Fibroblast of gingiva (primary cell): ENCODE results near the gene SCUBE1.

ENCODE experiments used
- DNase-seq: peaks from one replicate; pipeline ENCODE4 v3.0.0-alpha.2; 2011; ENCODE audit warnings: low read depth

SCUBE1 gene

DNA sequence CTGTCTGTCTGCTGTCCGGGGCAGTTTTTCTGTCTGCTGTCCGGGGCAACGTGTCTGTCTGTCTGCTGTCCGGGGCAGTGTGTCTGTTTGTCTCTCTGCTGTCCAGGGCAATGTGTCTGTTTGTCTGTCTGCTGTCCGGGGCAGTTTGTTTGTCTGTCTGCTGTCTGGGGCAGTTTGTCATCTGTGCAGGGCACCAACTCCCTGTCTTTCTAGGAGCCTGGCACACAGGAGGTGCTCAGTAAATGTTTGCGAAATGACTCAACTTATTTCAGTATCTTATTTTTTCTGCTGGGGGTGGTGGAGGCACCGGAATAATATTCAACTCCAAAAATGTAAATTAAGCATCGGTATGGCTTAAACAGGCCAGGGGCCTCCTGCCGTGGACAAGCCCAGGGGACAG lies 144.2 kb downstream of the SCUBE1 start:
- DNase-seq, result no peak

DNA sequence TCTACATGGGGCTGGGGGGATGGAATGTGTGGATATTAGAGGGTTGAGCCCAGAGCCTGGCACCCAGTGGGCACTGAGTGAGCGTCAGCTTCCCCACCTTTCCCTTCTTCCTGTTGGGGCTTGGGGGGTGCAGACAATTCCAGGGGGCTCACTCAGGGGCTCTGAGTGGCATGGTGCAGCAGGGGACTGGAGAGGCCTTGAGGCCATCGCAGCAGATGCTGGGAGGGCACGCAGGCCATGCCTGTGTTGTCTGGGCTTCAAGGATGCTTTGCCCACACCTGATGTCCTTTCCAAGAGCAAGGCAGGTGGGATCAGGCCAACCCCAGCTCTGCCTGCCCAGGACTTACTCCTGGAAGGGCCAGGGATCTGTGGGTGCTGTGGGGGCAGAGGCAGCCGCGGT lies 145.0 kb downstream of the SCUBE1 start:
- DNase-seq, result no peak

DNA sequence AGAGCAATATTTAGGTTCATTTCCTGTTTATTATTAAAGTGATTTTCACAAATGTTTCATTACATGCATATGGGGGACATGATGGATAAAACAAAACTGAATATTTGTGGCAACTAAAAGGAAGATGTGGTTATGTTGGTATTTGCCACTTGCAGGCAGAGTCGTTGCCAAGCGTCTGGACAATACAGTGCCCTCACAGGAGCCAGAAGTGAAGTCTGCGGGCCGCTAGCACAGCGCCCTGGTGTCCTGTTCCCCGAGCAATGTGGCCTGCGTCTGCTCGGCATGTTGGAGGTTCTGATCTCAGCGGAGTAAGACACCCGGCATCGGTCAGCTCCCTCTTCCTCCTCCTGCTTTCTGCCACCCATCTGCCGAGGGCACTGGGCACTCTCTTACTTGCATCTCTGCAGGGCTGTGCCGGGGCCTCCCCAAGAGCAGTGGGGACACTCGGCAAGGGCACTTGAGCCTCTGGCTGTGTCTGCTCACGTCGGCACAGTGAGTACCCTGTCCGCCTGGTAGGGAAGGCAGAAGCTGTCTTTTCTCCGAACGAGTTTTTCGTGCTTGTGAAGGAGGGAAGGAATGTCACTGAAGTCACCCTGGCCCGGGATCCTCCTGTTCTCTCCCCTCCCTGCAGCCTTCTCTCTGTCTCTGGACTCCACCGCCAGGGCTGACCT lies 145.8 kb downstream of the SCUBE1 start:
- peak; percentile 70 for DNase-seq

DNA sequence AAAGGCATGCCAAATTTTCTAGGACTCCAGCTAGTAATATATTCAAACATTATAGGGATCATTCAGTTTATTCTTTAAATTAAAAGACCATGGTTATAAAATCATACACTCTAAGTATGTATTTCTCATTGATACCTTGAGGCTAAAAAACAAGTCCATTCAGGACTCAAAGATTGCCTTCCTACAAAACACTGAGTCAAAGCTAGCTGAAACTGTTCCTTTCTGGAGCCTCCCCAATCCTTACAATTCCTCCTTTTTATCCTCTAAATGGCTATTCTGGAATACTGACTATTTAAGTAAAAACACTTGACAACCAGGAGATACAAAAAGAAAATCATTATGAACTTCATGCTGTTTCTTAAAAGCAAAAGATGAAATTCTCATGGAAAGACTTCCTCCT lies 151.3 kb downstream of the SCUBE1 start:
- no peak for DNase-seq

DNA sequence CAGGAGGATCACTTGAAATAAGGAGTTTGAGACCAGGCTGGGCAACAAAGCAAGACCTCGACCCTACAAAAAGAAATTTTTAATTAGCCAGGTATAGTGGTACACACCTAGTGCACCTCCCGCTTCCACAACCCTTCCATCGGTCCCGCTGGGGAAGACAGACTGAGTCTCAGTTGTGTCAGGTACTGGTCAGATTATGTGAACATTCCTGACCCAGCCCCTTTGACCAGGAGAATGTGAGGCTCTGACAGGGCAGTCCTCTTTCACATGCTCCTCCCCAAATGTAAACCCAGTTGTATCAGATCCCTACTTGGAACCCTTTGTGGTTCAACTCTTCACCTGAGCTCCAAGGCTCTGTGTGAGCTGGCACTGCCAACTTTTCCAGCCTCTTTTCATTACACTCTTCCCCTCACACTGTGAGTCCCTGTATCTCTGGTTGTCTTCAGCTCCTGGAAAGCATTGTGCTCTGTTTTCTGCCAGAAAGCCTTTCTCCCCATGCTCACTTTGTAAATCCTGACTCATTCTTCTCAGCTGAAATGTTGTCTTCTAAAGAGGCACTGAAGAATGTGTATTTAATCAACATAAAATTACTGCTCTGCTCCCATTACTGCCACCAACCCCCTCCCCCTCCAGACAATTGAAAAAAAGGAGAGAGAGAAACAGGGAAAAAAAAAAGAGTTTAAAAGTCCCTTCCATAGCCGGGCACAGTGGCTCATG lies 154.2 kb downstream of the SCUBE1 start:
- DNase-seq, result no peak

DNA sequence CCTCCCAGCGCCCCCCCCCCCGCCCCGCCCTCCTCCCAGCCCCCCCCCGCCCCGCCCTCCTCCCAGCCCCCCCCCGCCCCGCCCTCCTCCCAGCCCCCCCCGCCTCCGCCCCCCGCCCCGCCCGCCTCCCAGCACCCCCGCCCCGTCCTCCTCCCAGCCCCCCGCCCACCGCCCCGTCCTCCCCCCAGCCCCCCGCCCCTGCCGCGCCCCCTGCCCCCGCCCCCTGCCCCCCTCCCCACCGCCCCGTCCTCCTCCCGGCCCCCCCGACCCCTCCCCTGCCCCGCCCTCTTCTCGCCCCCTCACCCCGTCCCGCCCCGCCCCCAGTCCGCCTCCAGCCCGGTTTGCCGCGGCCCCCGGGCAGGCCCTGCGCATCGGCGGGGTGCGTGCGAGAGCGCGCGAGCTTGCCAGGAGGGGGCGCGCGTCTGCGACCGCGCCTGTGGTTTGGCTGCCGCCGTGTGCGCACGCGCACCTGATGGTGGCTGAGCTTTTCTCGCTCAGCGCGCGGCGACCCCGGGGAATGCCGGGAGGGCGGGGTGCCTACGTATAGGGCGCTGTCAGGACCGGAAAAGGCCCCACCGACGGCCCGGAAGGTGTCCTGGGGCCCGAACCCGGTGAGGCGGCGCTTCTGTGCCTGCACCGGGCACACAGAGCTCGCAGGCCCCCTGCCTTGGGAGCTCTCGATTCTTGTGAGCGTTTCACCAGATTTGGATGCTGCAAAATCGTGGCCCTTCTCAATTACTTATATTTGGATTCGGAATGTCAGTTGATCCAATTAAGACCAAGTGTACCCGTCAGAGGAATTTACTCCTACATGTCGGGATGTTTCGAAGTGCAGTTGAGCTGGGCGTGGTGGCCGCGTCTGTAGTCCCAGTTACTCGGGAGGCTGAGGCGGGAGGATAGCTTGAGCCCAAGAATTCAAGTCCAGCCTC lies 155.7 kb downstream of the SCUBE1 start:
- peak; percentile 93 for DNase-seq

DNA sequence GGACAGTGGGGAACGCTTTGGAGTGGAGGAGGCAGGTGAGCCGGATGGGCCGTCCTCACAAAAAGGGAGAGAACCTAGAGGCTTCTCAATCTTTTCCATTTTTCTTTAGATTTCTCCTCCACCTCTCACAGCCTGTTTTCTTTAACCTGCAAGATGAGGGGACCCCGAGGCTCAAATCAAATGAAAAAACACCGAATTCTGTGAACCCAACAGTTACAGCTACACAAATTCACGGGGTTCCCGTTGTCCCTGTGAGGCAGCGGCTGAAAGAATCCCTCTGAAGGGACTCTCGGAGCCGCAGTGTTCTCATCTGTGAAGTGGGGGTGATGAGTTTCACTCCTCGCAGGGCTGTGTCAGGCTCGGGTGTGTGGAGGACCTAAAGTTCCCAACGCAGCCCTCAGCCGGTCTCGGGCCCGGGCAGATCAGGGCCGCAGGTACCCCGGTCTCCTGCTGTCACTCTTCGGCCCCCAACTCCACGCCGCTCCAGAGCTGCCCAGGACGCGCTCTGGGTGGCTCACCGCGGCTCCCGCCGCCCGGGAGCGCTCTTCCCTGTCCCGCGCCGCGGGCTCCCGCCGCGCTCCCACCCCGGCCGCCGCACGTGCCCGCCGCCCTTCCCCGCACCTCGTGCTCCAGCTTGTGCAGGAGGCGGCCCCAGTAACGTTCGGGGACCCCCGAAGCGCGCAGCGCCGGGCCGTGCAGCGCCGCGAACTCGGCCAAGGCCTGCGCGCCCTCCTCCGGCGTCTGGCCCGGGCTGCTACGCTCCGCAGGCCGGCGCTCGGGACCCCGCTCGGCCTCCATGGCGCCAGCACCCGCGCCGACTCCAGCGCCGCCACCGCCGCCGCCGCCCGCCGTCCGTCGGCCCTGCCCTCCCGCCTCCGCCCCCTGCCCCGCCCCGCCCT lies 156.7 kb downstream of the SCUBE1 start, which contains the start of gene TTLL12:
TTLL12 (minus strand) TSS at position 863 of the 899 bp plus-strand sequence; CDS start at position 798, 65 bp downstream.
- DNase-seq, result peak; percentile 64

DNA sequence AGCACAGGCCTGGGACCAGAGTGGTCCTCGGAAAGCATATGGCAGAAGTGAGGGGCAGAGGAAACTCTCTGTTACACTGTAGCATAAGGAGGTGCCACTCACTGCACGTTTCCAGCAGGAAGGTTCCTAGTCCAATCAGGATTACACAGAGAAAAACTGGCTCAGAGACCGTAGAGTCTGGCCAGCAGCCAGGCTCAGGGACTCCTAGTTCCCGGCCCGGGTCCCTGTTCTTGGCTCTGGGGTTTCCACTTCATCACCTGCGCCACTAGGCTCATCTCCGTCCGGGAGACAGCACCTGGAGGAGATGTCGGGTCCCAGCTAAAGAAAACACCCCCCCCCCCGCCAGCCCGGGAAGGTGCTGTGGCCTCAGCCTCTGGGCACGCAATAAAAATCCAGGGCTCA lies 157.3 kb downstream of the SCUBE1 start:
- peak; percentile 19 for DNase-seq

DNA sequence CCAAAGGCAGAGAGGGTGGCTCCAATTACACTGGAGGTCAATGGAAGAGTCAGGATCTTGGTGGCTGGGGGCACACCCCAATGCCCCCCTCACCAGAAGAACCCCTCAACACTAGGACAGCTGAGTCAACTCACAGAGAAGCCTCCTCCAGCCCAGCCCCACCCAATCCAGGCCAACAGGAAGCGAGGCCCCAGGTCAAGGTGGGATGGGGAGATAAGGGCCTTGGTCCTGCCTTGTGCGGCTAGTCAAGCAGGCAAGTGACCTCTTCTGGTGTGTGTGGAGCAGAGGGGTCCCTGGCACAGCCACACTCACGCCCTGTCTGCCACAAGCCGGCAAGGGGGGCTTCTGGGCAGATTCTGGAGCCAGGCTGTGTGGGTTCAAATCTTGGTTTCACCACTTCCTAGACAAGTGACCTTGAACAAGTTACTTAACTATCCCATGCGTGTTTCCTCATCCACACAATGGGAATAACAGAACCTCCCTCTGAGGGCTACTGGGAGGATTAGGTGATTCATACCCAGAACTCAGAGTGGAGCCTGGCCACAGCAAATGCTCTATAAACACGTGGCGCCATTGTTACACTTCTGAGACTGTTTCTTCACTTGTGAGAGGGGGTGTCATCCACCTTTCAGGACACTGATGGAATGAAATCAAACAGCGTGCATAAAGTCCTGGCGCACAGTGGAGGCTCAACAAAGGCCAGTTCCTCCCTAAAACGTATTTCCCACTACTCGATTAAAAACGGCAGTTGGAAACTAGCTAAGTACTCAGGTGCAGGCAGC lies 159.5 kb downstream of the SCUBE1 start:
- no peak for DNase-seq

DNA sequence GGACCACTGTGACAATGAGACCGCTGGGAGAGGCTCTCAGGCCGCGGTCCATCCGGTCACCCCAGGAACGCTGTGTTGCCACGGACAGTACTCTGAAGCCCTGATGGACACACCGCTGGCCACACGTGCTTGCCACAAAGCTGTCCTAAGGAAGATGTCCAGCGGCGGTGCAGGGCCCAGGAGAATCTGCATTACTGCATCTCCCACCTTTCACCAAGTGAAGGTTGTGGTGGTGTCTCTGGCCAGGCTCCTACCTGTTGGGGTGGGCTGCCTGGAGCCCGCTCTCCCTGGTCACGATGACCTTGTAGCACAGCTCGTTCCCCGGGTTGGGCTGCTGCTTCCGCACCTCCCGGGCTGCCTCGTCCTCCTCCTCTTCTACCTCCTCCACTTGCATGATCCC lies 160.4 kb downstream of the SCUBE1 start:
- no peak for DNase-seq

DNA sequence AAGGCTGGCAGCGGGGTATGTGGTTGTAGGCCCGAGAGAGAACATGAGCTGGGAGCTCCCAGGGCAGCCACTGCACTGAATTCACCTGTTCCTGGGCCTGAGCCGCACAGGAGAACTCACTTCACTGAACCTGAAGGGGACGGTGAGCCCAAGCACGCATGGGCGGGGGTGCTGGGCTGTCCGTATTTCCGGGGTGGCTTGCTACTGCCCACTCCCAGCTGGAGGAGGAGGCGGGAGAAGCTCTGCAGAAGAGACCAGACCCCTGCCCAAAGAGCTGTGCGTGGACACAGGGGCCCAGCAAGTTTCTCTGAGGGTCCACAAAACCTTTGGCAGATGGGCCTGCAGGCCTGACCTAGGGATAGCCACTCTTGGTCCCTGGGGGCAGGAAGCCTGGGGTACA lies 161.1 kb downstream of the SCUBE1 start:
- DNase-seq, result no peak

DNA sequence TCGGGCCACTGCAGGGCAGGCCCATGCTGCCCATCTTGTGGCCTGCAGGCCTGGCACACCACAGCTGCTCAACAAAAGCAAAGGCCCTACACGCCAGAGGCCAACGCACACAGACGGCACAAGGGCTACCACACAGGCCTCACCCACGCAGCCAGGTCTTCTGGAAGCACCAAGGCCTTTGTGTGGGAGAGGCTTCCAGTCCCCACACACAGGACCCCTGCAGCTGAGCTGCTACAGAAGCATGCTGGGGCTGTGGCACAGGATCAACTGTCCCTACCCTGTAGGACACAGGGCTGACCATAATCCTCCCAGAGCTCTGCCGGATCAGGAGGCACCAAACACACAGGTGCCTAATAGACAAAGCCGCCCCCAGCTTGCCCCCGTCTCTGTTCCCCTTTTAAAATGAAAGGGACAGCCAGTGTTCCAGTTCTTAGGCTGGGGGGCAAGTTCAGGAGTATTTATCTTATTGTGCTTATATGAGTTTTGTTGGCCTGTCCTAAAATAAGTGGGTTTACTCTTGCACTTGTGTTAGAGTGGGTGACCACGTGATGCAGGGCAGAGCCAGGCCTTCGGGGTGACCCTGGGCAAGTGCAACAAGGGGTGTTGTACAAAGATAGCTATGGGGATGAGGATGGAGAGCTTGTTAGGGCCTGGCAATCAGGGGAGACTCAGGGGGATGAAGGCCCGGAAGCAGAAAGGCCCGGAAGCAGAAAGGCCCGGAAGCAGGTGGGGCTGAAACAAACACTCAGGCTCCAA lies 161.7 kb downstream of the SCUBE1 start:
- no peak for DNase-seq

DNA sequence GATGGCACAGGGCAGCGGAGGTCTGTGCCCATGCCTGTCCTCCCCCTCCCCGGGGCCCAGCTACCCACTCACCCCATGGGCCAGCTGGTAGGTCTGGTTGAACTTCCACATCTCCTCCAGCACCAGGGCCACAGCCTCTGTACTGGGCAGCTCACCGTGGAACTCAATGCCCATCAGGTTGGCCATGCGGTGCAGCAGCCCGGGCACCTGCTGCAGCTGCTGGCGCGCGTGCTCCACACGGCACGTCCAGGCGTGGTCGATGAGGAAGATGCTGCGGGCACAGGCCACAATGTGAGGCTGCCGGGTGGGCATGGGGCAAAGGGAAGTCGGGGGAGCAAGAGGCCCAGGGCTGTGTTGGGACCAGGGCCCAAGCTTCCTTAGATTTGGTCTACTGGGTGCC lies 162.5 kb downstream of the SCUBE1 start:
- DNase-seq, result no peak

DNA sequence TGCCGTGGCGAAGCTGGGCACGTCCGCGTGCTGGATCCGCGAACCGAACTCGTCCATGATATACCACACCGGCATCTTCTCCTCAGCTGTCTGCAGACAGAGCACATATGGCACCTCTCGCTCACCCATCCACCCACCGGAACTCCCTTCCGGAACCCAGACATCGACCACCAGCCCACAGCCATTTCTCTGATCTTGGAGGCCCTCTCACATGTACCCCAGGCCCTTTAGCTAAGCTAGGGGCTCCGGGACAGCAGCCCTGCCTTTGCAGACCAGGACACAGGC lies 163.3 kb downstream of the SCUBE1 start:
- DNase-seq, result no peak

DNA sequence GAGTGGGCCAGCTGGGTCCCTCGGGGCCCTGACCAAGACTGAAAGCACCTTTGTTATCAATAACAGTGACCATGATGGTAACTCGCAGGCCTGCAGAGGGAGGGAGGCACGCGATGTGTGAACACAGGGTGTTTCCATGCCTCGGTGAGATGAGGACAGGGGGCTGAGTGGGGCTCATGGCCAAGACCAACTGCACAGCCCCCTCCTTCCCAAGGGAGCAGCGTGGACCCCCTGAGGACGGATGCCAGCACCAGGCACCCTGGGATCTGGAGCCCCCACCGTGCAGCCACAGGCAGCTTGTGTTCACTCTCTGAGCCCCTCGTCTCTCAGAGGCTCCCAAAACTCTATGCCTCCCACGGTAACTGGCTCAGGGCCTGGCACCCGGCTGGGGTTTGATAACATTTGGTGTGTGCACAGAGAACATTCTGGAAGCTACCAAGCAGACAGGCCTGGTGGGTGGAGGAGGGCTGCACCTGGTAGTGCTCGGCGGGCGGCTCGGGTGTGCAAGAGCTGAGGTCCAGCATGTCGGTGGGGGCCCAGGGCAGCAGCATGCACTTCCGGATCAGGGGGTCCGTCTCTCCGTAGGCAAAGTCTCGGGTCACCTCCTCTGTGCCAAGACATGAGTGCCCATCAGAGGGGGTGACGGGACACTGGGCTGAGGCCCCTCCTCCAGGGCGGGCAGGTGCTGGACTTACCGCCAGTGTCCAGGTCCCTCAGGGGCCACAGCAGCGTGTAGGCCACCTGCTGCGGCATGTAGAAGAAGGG lies 163.8 kb downstream of the SCUBE1 start:
- DNase-seq, result no peak

DNA sequence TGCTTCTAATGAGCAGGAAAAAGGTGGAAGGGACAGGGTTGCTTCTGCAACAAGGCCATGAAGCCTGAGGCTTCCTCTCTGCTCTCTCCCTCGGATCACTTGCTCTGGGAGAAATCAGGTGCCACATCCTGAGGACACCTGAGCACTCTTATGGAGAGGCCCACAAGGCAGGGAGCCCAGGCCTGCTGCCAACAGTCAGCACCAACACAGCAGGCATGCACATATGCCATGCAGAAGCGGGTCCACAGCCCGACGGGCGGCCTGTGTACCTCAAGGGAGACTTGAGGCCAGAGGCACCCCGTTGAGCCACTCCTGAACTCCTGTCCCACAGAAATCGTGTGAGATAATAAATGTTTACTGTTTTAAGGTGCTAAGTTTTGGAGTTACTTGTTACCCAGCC lies 165.7 kb downstream of the SCUBE1 start:
- no peak for DNase-seq

DNA sequence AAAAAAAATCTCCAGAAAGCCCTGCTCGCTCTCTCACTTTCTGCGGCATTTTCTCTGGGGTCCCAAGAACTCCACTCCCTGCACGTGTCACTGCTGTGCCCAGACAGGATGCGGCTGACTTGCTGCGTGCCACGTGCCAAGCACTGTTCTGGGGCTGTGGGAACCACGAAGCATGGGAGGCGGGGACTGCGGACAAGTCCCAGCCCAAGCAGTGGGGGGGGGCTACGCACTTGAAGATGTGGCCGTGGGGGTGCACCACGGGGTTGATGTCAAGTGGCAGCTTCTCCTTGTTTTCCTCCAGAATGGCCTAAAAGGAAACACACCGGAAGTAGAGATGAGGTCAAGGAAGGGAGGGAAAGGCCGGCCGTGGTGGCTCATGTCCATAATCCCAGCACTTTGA lies 167.1 kb downstream of the SCUBE1 start:
- DNase-seq, result no peak

DNA sequence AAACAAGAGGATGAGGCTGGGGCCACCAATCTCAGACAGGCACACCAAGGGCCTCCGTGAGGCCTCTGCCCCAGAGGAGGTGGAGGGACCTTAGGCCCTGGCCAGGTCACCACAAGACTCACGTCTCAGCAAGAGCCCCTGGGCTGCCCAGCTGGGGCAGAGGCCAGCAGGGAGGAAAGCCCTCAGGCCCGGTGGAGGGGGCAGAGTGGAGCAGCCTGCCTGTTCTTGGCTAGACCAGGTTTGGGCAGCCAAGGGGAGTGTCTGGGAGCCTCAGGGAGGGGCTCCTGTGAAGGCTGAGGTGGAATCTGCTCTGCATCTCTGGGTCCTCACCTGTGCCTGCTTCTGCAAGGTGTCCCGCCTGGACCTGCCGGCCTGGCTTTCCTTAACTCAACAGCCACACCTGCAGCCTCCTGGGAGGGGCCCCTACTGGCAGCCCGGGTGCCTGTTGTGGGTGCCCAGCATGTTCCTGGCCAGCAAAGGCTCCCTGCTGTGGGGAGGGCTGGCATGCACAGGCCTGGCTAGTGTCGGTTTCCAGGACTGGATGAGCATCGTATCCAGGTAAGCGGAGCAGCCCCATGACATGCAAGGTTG lies 168.1 kb downstream of the SCUBE1 start:
- DNase-seq, result no peak
